Tibial nerve (tissue), 4 donors: ENCODE measurements around the gene TTC38.

Experiments
- CTCF ChIP-seq, 5 experiments: fragments of 200-600 bp in 3 of 5; fragments of 450-650 bp in 2 of 5; sonication (generic) in 3 of 5; IDR thresholded peaks; one replicate each; pipeline ENCODE4 v1.5.1; 2016 to 2019; ENCODE audit warnings: antibody characterized with exemption in 5 of 5, mild to moderate bottlenecking in 3 of 5, moderate library complexity in 2 of 5
- EP300 ChIP-seq, 2 donors: sonication (generic); formaldehyde crosslinking; IDR thresholded peaks; one replicate each; pipeline ENCODE4 v1.6.1; 2017; ENCODE audit warnings: antibody characterized with exemption in 2 of 2, mild to moderate bottlenecking in 1 of 2
- POLR2A ChIP-seq, 2 donors: fragments of 450-650 bp; IDR thresholded peaks; one replicate each; pipeline ENCODE4 v1.6.1; 2017; ENCODE audit warnings: antibody characterized with exemption in 2 of 2, mild to moderate bottlenecking in 2 of 2, moderate library complexity in 2 of 2

GRCh38 chr22:46233231-46233630 lies 34.6 kb upstream of the TTC38 start:
- TF ChIP-seq CTCF (IDR thresholded peaks at IDR 0.05) = no peak
- TF ChIP-seq POLR2A (IDR thresholded peaks at IDR 0.05) = no peak
- peak in 1 of 2 donors; percentile 41 for TF ChIP-seq EP300 (IDR thresholded peaks at IDR 0.05)
